ENCODE data around the gene VWA8. TPM values are rescaled to one million over a fixed set of nuclear protein-coding genes. Genes with fewer than 3 reads are reported as not detected.

The VWA8 gene
- total RNA-seq, 1 donor from 2014 or later = 19.6 TPM

DNA sequence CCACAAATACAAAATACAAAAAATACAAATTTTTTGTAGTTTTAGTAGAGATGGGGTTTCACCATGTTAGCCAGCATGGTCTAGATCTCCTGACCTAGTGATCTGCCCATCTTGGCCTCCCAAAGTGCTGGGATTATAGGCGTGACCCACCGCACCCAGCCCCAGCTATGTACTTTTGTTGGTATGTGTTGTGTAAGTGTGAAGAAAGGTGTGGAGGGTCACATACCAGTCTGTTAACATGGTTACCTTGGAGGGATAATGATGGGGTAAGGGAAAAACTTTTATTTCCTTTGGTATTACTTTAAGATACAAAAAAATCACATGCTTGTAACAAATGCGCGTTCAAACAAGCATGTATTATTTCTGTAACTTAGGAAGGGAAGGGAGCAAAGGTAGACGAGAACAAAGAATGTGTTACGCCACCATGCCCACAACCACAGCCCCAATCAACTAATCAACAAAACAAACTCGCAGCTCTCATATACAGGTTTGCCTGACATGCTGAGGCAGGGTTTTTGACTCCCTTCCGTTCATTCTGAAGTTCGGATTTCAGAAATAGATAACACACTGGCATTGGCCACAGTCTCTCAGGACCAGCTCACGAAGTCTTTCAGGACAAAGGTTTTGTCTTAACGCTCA is 13.5 kb upstream of the VWA8 start:
- Mint-ChIP-seq H3K36me3 (no peaks in the 10 kb centered on the region), H3K4me1 (ENCODE audit: unreplicated experiment) (no peaks in the 10 kb centered on the region), H3K27ac (no peak overlapping the region), H3K27me3 (no peaks in the 10 kb centered on the region), H3K4me3 (no peak overlapping the region), H3K9me3 (no peaks in the 10 kb centered on the region)
- DNase-seq (ENCODE audit: extremely low spot score, unreplicated experiment) = no peak
- TF ChIP-seq, protein P1, sequence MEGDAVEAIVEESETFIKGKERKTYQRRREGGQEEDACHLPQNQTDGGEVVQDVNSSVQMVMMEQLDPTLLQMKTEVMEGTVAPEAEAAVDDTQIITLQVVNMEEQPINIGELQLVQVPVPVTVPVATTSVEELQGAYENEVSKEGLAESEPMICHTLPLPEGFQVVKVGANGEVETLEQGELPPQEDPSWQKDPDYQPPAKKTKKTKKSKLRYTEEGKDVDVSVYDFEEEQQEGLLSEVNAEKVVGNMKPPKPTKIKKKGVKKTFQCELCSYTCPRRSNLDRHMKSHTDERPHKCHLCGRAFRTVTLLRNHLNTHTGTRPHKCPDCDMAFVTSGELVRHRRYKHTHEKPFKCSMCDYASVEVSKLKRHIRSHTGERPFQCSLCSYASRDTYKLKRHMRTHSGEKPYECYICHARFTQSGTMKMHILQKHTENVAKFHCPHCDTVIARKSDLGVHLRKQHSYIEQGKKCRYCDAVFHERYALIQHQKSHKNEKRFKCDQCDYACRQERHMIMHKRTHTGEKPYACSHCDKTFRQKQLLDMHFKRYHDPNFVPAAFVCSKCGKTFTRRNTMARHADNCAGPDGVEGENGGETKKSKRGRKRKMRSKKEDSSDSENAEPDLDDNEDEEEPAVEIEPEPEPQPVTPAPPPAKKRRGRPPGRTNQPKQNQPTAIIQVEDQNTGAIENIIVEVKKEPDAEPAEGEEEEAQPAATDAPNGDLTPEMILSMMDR (conservative IDR thresholded peaks at IDR 0.05) = no peak

DNA sequence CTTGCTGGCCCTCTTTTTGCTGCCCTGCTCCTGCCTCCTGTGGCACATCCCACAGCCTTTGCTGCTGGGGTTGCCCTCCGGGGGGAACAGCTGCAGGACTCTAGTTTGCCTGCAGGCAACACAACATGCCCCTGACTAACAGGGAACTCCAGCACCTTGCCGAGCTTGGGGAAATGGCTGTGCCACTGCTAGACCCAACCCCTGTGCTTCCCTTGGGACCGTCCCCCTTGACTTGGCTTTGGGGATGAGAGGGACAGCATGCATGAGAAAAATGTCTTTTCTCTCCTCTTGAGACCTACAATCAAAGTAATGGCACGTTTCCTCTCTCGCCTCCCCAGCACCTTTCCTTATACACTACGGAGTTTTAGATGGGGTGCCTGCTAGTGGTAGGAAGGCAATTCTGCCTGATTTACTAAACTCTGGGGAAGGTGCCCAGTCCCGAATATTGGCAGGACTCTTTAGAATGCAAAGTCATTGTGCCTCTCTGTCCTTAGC is 12.4 kb upstream of the VWA8 start:
- no peaks in the 10 kb centered on the region for H3K4me1 Mint-ChIP-seq (ENCODE audit: unreplicated experiment)
- H3K4me3 Mint-ChIP-seq = no peak overlapping the region
- no peaks in the 10 kb centered on the region for H3K36me3 Mint-ChIP-seq

DNA sequence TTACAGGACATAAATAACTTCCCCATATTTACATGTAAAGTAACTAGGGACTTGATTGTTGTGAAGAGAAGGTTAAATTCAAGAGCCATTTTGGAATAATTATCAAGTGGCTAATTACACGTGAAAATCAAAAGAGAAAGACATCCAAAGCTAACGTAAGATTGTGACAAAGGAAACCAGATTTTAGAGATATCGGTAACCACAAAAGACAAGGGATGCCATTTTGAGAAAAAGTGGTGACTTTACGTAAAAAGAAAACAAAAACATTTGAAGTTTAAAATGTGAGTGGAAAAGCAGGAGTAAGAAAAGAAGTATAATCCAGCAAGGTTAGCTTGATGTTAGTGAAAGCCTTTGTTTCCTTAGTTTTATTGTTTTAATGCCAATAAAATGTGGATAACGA is 10.9 kb upstream of the VWA8 start:
- H3K4me3 Mint-ChIP-seq = no peak overlapping the region
- no peak overlapping the region for H3K27ac Mint-ChIP-seq
- H3K36me3 Mint-ChIP-seq = no peaks in the 10 kb centered on the region
- H3K27me3 Mint-ChIP-seq = no peaks in the 10 kb centered on the region
- TF ChIP-seq, protein P1 (conservative IDR thresholded peaks at IDR 0.05) = no peak
- H3K9me3 Mint-ChIP-seq = no peaks in the 10 kb centered on the region
- no peaks in the 10 kb centered on the region for H3K4me1 Mint-ChIP-seq (ENCODE audit: unreplicated experiment)
- DNase-seq (ENCODE audit: extremely low spot score, unreplicated experiment) = no peak

More for the DNA sequence above, 12.4 kb upstream of the VWA8 start:
- TF ChIP-seq, protein P1 (conservative IDR thresholded peaks at IDR 0.05) = no peak
- DNase-seq (ENCODE audit: extremely low spot score, unreplicated experiment) = no peak
- no peaks in the 10 kb centered on the region for H3K27me3 Mint-ChIP-seq
- no peak overlapping the region for H3K27ac Mint-ChIP-seq
- no peaks in the 10 kb centered on the region for H3K9me3 Mint-ChIP-seq

DNA sequence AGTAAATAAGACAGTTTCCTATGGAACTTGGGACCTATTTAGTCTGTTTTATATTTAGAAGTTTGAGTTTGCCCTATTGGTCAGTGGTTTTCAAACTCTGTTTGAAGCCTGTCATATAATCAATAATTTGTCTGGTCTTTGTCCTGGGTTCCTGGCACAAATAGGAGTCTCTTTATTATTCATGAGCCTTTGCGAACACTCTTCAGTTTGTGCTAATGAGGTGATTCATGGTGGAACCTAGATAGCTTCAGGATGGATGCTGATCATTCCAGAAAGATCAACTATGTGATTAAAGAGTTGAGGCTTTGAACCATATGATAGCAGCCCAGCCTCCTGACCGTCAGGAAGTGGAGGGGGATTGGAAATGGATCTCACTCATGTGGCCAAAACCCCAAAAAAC is 10.0 kb upstream of the VWA8 start:
- no peak for DNase-seq (ENCODE audit: extremely low spot score, unreplicated experiment)
- Mint-ChIP-seq H3K4me1 (ENCODE audit: unreplicated experiment) (no peaks in the 10 kb centered on the region), H3K4me3 (no peak overlapping the region), H3K27ac (no peak overlapping the region), H3K9me3 (no peaks in the 10 kb centered on the region), H3K27me3 (no peaks in the 10 kb centered on the region), H3K36me3 (no peaks in the 10 kb centered on the region)
- TF ChIP-seq, protein P1 (conservative IDR thresholded peaks at IDR 0.05) = no peak

DNA sequence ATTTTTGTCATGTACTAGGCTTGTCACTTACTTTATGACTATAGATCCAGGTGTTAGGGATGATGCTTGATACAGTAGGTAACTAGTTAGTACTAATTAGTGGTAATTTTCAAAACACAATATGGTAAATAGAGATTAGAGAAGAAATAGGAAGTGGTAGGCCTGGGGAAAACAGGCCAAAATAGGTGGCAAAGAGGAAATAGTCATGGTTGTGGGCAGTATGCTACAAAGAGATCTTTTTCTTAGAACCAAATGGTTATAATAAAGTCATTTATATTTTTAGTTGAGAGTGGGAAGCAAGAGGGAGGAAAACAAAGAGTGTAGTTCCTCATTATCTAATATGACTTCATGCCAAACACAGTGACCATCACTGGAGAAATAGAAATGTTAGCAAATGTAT is 9.1 kb upstream of the VWA8 start:
- H3K36me3 Mint-ChIP-seq = no peaks in the 10 kb centered on the region
- H3K9me3 Mint-ChIP-seq = no peaks in the 10 kb centered on the region
- no peak overlapping the region for H3K27ac Mint-ChIP-seq
- TF ChIP-seq, protein P1 (conservative IDR thresholded peaks at IDR 0.05) = no peak
- H3K27me3 Mint-ChIP-seq = no peaks in the 10 kb centered on the region
- H3K4me1 Mint-ChIP-seq (ENCODE audit: unreplicated experiment) = no peaks in the 10 kb centered on the region
- H3K4me3 Mint-ChIP-seq = no peak overlapping the region
- no peak for DNase-seq (ENCODE audit: extremely low spot score, unreplicated experiment)

Data from type B pancreatic cell (in vitro differentiated cells).